Ramos (cell line): ENCODE data around the gene SHISA4.

ENCODE experiments used
- in situ Hi-C: fragments of 300-500 bp; cut with MboI; formaldehyde crosslinking; loops from one replicate; pipeline ENCODE4 v1.14.3; 2022; ENCODE audit warnings: low sequenced_read_pairs; ENCODE audit not compliant: unreplicated experiment

The SHISA4 gene

GRCh38 chr1:201880928-201881571 is 7.6 kb upstream of the SHISA4 start:
- in situ Hi-C loops: no loop called here

GRCh38 chr1:201881617-201882016 is 7.1 kb upstream of the SHISA4 start:
- in situ Hi-C loops: no loop called here

- in situ Hi-C loops: no loop called here
Observed at GRCh38 chr1:201882665-201883132, 6.0 kb upstream of the SHISA4 start.

- in situ Hi-C loops: no loop called here
Observed at GRCh38 chr1:201883266-201883665, 5.4 kb upstream of the SHISA4 start.

- in situ Hi-C loops: no loop called here
Observed at GRCh38 chr1:201883786-201884185, 4.9 kb upstream of the SHISA4 start.

GRCh38 chr1:201884425-201884824 is 4.3 kb upstream of the SHISA4 start:
- in situ Hi-C loops: no loop called here

GRCh38 chr1:201885531-201886075 is 3.1 kb upstream of the SHISA4 start:
- in situ Hi-C loops: no loop called here

- in situ Hi-C loops: no loop called here
Observed at GRCh38 chr1:201886103-201886885, 2.4 kb upstream of the SHISA4 start.

- in situ Hi-C loops: no loop called here
Observed at GRCh38 chr1:201887116-201887866, 1.4 kb upstream of the SHISA4 start.

- in situ Hi-C loops: no loop called here
Observed at GRCh38 chr1:201889090-201889968, 631 bp downstream of the SHISA4 start.

- in situ Hi-C loops: no loop called here
Observed at GRCh38 chr1:201890223-201890622, 1.5 kb downstream of the SHISA4 start.

GRCh38 chr1:201890806-201891450 is 2.2 kb downstream of the SHISA4 start:
- in situ Hi-C loops: no loop called here

- in situ Hi-C loops: no loop called here
Observed at GRCh38 chr1:201891451-201892045, 2.9 kb downstream of the SHISA4 start.

GRCh38 chr1:201892211-201892610 is 3.5 kb downstream of the SHISA4 start:
- in situ Hi-C loops: no loop called here

GRCh38 chr1:201893431-201893830 is 4.7 kb downstream of the SHISA4 start:
- in situ Hi-C loops: no loop called here

- in situ Hi-C loops: loop anchor here (5.0 kb wide), 1 partner anchor 78 kb away; no protein-coding TSS in a partner anchor
Observed at GRCh38 chr1:201894343-201895119, 5.8 kb downstream of the SHISA4 start.

- in situ Hi-C loops: loop anchor here (5.0 kb wide), 1 partner anchor 77 kb away; no protein-coding TSS in a partner anchor
Observed at GRCh38 chr1:201895120-201895665, 6.5 kb downstream of the SHISA4 start.
